IPS-11a (cell line): Measurements from ENCODE around the gene WRNIP1.

ENCODE experiments used
- H3K4me3 ChIP-seq: one replicate; pipeline ENCODE4 v1.5.1; 2013; ENCODE audit warnings: low read depth, low read length, control low read depth

WRNIP1 gene

GRCh38 chr6:2765166-2765895 lies at the start of gene WRNIP1:
Gene WRNIP1 (plus strand): TSS chr6:2765393. CDS start chr6:2765623, 230 bp downstream.
- H3K4me3 ChIP-seq = peak within 1 kb of the TSS; percentile 81

- no peak overlapping the region for H3K4me3 ChIP-seq
These were observed 49.5 kb upstream of the WRNIP1 start for GRCh38 chr6:2715737-2716136.

DNA sequence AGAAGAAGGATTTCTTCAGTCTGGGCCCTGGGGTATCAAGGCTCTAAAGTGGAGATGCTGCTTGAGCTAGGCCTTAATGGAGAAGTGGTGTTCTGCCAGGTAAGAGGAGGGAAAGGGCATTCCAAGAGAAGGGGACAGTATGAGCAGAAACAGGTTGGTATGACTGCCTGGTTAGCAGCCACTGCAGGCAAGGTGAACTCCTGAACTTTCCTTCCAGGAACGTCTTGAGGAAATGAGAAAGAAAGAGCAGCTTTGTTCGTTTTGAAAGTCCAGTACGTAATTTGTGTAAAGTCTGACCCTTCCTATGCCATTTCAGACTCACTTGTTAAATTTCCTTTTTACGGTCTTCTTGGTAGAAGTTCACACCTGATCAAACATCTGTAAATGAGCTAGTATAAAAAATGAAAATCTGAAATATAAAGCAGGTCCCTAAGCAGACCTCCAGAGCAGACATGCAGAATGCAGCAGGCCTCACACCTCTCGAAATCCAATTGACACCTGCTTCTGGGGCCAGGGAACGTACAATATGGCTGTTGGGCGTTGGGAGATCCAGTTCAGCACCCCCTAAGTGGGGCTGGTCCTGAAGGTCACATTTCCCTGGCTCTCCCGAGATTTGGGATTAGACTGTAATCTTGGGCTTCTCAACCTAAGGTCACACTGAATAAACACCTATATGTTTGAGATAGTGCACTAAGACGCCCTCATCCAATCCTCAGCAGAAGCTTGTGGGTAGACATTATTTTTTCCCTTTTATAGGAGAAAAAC lies 48.1 kb upstream of the WRNIP1 start:
- H3K4me3 ChIP-seq = no peak overlapping the region

GRCh38 chr6:2718334-2719092 lies 46.7 kb upstream of the WRNIP1 start:
- H3K4me3 ChIP-seq = no peak overlapping the region

DNA sequence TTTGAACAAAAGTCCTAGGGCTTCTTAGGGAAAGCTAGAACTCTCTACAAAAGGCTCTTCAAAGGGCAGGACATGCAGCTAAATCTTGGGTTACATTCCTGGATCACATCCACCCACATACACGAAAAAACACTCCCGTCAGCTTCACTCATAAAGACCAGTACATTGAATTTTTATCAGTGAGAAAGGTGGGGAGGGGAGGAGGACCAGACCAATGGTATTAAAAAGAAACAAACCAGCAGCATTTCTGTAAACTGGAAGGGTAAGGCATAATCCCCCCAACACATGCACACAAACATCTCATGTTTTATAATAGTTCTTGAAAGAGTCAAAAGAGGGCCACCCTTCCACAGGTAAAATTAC lies 46.1 kb upstream of the WRNIP1 start:
- no peak overlapping the region for H3K4me3 ChIP-seq

DNA sequence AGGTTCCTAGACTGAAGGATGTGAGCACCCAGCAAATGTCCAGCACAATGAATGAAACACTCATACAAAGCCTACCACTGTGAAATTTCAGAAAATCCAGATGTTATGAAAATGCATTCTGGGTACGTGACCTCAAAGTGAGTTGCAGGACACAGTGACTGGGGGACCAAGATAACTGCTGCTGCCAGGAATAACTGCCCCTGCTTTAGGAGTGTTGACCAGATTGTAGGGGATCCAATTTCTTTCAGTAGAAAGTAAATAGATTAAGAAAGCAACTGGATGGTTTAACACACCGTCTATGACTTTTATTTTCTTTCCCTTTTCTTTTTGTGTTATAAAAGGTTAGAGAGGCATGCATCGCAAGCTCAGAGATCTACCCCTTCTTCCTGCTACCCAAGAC lies 44.0 kb upstream of the WRNIP1 start:
- H3K4me3 ChIP-seq = no peak overlapping the region

GRCh38 chr6:2725364-2725988 lies 39.7 kb upstream of the WRNIP1 start:
- no peak overlapping the region for H3K4me3 ChIP-seq

GRCh38 chr6:2725999-2726567 lies 39.1 kb upstream of the WRNIP1 start:
- no peak overlapping the region for H3K4me3 ChIP-seq

DNA sequence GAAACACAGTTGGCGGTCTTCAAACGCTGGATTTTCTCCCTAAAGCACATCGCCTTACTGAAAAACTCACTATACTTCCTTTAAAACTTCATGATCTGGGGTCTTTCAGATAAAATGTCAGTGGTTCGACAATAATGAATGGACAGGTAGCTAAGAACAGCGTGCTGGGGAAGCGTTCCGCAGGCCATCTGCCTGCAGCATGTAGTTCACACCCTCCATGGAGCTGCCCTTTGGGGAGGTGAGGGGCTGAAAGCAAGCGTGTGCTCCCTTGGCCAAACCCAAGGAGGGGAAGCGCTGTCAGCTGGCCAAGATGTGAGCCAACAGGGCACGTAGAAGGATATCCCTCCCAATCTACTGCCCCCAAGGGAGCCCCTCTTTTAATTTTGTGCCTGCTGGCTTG lies 35.3 kb upstream of the WRNIP1 start:
- H3K4me3 ChIP-seq = no peak overlapping the region

- H3K4me3 ChIP-seq = no peak overlapping the region
These were observed 34.7 kb upstream of the WRNIP1 start for GRCh38 chr6:2730353-2731107.

DNA sequence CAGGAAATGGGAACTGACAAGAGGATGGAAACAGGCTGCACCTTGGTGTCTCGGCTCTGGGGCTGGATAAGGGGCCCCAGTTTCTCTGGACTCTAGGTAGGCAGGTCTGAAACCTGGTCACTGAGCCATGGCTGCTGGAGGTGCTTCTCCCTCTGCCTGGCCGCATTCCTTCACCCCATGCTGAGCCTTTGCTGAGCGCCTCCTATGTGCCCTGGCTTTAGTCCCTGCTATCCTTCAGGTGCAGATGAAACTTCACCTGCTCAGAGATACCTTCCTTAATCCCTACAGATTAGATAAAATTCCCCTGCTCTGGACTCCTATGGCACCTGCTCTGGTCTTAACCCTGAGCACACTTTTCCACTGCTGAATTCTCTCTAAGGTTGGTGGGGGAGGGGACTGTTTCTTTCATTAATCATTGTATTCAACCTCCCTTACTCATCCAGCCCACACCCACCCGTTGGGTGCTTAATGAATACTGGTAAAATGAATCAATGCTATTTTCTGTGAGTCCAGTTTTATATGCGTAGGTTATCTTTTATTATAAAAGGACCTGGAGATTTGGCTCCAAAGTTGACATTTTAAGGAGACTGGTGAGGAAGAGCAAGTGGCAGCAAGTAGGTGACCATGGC lies 33.8 kb upstream of the WRNIP1 start:
- H3K4me3 ChIP-seq = no peak overlapping the region

GRCh38 chr6:2732503-2733089 lies 32.6 kb upstream of the WRNIP1 start:
- no peak overlapping the region for H3K4me3 ChIP-seq

DNA sequence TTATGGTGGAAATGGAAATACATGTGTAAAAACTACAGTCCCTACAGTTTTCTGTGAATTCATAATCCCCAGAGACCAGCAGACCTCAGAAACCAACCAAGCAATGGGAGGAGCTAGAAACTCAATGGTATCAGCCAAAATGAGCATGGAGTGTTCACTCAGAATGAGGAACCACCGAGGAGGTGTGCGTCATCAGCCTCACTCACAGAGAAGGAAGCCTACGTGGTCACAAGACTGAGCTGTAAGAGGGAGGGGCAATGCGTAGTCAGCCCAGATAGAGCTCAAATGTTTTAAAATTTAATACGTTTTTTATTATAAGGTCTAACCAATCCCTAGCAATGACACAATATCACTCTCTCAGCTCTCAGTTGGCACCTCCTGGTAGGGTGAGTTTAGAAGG lies 31.9 kb upstream of the WRNIP1 start:
- H3K4me3 ChIP-seq = no peak overlapping the region

GRCh38 chr6:2733736-2734480 lies 31.3 kb upstream of the WRNIP1 start:
- H3K4me3 ChIP-seq = no peak overlapping the region

DNA sequence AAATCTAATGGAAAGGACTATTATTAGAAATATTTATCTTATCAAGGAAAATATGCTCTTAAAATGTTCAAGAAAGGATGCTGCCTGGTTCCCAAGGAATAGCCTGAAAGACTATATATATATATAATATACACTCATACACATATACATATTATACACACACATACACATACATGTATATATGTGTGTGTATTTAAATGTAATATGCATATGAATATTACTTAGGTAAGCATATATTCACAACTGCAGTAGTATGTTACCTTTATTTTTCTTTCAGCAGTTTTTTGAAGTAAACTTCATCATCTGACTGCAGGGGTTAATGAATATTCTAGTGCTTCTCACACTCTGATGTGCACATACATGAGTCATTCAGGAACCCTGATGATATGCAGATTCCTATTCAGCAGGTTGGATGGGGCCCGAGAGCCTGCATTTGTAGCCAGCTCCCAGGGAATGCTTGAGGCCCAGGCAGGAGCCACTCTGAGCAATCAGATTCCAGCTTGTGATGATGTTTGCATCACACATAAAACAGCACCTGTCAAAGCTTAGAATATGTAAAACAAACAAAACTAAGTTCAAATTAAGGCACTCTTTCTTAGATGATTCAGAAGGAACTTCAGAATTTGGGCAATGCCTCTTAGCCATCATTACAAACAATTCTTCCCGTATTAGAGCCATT lies 30.6 kb upstream of the WRNIP1 start:
- H3K4me3 ChIP-seq = no peak overlapping the region

GRCh38 chr6:2737885-2738284 lies 27.3 kb upstream of the WRNIP1 start:
- no peak overlapping the region for H3K4me3 ChIP-seq

DNA sequence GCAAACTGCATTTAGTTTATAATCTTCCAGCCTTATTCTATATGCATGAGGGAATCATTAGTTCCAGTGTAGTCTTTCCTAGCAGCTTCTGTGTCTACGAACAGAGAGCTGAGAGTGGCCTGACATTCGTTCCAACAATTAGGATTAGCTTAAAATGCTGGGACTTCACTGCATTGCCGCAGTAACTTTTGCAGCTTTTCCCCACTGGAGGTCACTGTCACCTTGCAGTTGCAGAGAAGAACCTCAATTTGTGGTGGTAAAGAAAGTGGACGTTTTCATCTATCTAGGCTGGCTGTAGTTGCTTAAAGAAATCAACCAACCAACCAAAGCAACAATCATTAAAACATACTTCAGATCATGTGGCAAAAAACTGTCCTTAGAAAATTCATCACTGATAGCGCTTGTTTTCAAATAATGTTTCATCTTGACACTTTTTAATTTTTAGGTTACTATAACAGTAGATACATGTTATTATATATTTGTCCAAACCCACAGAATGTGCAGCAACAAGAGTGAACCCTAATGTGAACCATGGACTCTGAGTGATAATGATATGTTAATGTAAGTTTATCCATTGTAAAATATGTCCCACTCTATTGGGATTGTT lies 26.7 kb upstream of the WRNIP1 start:
- no peak overlapping the region for H3K4me3 ChIP-seq

DNA sequence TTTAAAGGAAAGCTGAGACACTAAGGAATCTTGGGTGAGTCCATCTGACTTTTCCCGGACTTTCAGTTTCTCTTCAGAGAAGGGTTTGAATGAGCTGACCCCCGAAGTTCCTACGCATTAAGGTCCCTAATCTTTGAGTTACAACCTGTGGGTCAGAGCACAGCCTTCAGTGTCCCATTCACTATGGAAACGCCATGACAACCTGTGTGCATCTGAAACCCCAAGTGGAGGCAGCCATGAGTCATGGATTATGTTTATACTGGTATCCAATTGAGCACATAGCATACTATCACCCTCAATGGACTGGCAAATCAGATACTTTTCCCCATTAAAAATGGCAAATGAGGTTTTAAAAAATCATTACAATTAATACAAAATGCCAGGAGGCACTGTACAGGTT lies 25.9 kb upstream of the WRNIP1 start:
- no peak overlapping the region for H3K4me3 ChIP-seq
